ENCODE results near the gene CPED1.
"Not testable (repeated sequence)": the region's sequence is repeated elsewhere in the genome, so short reads cannot be mapped to it uniquely, and the experiment has no call there.

CPED1 gene

GRCh38 chr7:121075424-121075841 lies 86.9 kb downstream of the CPED1 start:
- not testable (repeated sequence) for DNase-seq

- no peak for DNase-seq
Measured at GRCh38 chr7:121075952-121076349, 87.4 kb downstream of the CPED1 start.

- peak; percentile 78 for DNase-seq
Measured at GRCh38 chr7:121076350-121077164, 88.0 kb downstream of the CPED1 start.

GRCh38 chr7:121077165-121077630 lies 88.7 kb downstream of the CPED1 start:
- no peak for DNase-seq

- no peak for DNase-seq
Measured at GRCh38 chr7:121078701-121079227, 90.3 kb downstream of the CPED1 start.

- DNase-seq = no peak
Measured at GRCh38 chr7:121079425-121080169, 91.1 kb downstream of the CPED1 start.

- no peak for DNase-seq
Measured at GRCh38 chr7:121080257-121080912, 91.9 kb downstream of the CPED1 start.

GRCh38 chr7:121080913-121081326 lies 92.4 kb downstream of the CPED1 start:
- no peak for DNase-seq

- DNase-seq = peak; percentile 74
Measured at GRCh38 chr7:121081327-121081936, 92.9 kb downstream of the CPED1 start.

- no peak for DNase-seq
Measured at GRCh38 chr7:121082400-121083101, 94.0 kb downstream of the CPED1 start.

- DNase-seq = peak; percentile 71
Measured at GRCh38 chr7:121083138-121083789, 94.8 kb downstream of the CPED1 start.

- peak; percentile 57 for DNase-seq
Measured at GRCh38 chr7:121083790-121084251, 95.3 kb downstream of the CPED1 start.

- DNase-seq = peak; percentile 31
Measured at GRCh38 chr7:121084256-121084655, 95.7 kb downstream of the CPED1 start.

- DNase-seq = peak; percentile 96
Measured at GRCh38 chr7:121084748-121085336, 96.3 kb downstream of the CPED1 start.

GRCh38 chr7:121085922-121086321 lies 97.4 kb downstream of the CPED1 start:
- DNase-seq = peak; percentile 41

- DNase-seq = no peak
Measured at GRCh38 chr7:121088870-121089269, 100.4 kb downstream of the CPED1 start.

- DNase-seq = no peak
Measured at GRCh38 chr7:121094829-121095228, 106.3 kb downstream of the CPED1 start.

GRCh38 chr7:121097577-121097976 lies 109.1 kb downstream of the CPED1 start:
- no peak for DNase-seq

GRCh38 chr7:121099572-121099971 lies 111.1 kb downstream of the CPED1 start:
- DNase-seq = no peak

GRCh38 chr7:121101083-121101482 lies 112.6 kb downstream of the CPED1 start:
- DNase-seq = no peak

- DNase-seq = no peak
Measured at GRCh38 chr7:121101621-121102020, 113.1 kb downstream of the CPED1 start.

Data from fibroblast of skin of right biceps (primary cell).